Lung (tissue), 12 donors: ENCODE data around the gene C8G. TPM values are rescaled to one million over a fixed set of nuclear protein-coding genes. Genes with fewer than 3 reads are reported as not detected.

Experiments
- ATAC-seq: fragments of 200-7000 bp; cut with Tn5 transposase; one replicate; pipeline ENCODE4 v1.9.1; 2020; ENCODE audit warnings: moderate number of reproducible peaks; ENCODE audit not compliant: insufficient read depth, low FRiP score
- DNase-seq, 3 donors: peaks; one replicate each; pipeline ENCODE4 v3.0.0-alpha.2; 2013 to 2017
- H3K27ac ChIP-seq, 2 donors: one replicate each; pipeline ENCODE4 v1.5.1; 2013; ENCODE audit warnings: mild to moderate bottlenecking in 2 of 2, moderate library complexity in 2 of 2, control low read depth in 1 of 2, inconsistent platforms in 1 of 2, low read depth in 1 of 2, low read length in 1 of 2
- H3K27me3 ChIP-seq, 3 donors: one replicate each; pipeline ENCODE4 v1.5.1; 2013; ENCODE audit warnings: low read length in 2 of 3; ENCODE audit not compliant: control insufficient read depth in 3 of 3, insufficient read depth in 3 of 3
- H3K36me3 ChIP-seq, 4 donors: one replicate each; pipeline ENCODE4 v1.5.1; 2013; ENCODE audit warnings: low read length in 4 of 4, mild to moderate bottlenecking in 1 of 4, moderate library complexity in 1 of 4; ENCODE audit not compliant: control insufficient read depth in 4 of 4, insufficient read depth in 4 of 4
- H3K4me1 ChIP-seq, 5 donors: one replicate each; pipeline ENCODE4 v1.5.1; 2013; ENCODE audit warnings: low read length in 5 of 5, mild to moderate bottlenecking in 2 of 5, moderate library complexity in 1 of 5; ENCODE audit not compliant: control insufficient read depth in 5 of 5, insufficient read depth in 5 of 5
- H3K4me3 ChIP-seq: one replicate; pipeline ENCODE4 v1.5.1; 2013; ENCODE audit warnings: mild to moderate bottlenecking, control low read depth, moderate library complexity
- H3K9ac ChIP-seq, 2 donors: one replicate each; pipeline ENCODE4 v1.5.1; 2013; ENCODE audit warnings: low read length in 2 of 2, control low read depth in 1 of 2; ENCODE audit not compliant: insufficient read depth in 1 of 2
- H3K9me3 ChIP-seq, 4 donors: one replicate each; pipeline ENCODE4 v1.5.1; 2013; ENCODE audit warnings: low read length in 3 of 4, mild to moderate bottlenecking in 1 of 4, moderate library complexity in 1 of 4; ENCODE audit not compliant: control insufficient read depth in 4 of 4, insufficient read depth in 3 of 4
- CTCF ChIP-seq: IDR thresholded peaks from 2 replicates; pipeline ENCODE4 v1.5.1; 2012; ENCODE audit warnings: mild to moderate bottlenecking; ENCODE audit errors: control extremely low read depth, extremely low read depth
- WGBS, 2 donors: extraction: QIAGEN DNeasy Blood & Tissue Kit; methylation state at CpG; one replicate each; pipeline ENCODE4 v1.1.7; 2013; 5-methylcytosine and 5-hydroxymethylcytosine counted together
- polyA plus RNA-seq, 2 donors: library from polyadenylated mRNA; stranded (reverse); fragments of 200-250 nt; gene quantifications; one replicate each; pipeline ENCODE4 v1.2.1, GENCODE V29; 2013
- total RNA-seq, 2 donors: library from RNA; depleted of rRNA in 1 of 2; stranded (reverse); fragments of >200 nt in 1 of 2; gene quantifications; one replicate each; pipeline ENCODE4 v1.2.1, GENCODE V29; 2014 to 2021
- donor health status: control.
- donor health status: control.
- donor health status: Bipolar disorder and iron deficiency.
- donor health status: healthy.
- donor health status: DM: yes; HTN: yes; CAD: no.

Gene C8G
- total and polyA plus RNA-seq, 4 donors, result 0.90 to 2.1 (median 1.4) TPM; not detected in 1

- Histone ChIP-seq H3K4me3 (no peak overlapping the region), H3K27ac (peak overlapping the region in 1 of 2 donors; percentile 22)
Observed at GRCh38 chr9:136952321-136952850, 7.3 kb downstream of the C8G start.

DNA sequence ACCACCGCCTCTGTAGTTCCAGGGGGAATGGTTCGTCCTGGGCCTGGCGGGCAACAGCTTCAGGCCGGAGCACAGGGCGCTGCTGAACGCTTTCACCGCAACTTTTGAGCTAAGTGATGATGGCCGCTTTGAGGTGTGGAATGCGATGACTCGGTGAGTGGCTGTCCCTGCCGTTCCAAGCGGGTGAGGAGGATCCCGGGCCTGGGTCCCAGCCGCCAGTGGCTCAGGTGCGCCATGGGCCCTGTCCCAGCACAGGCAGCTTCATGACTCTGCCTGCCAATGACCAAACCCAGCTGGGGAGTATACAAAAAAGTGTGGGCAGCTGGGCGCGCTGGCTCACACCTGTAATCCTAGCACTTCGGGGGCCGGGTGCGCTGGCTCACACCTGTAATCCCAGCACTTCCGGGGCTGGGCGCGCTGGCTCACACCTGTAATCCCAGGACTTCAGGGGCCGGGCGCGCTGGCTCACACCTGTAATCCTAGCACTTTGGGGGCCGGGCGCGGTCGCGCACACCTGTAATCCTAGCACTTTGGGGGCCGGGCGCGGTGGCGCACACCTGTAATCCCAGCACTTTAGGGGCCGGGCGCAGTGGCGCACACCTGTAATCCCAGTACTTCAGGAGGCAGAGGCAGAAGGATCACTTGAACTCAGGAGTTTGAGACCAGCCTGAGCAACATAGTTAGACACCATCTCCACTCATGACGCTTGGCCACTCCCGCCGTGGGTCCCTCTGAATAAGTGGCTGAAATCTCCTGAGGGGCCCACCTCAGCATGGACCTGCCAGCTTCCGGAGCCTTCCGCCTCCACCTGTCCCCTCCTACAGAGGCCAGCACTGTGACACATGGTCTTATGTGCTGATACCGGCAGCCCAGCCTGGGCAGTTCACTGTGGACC is 8.1 kb downstream of the C8G start:
- Histone ChIP-seq H3K9me3 (no peaks in the 10 kb centered on the region), H3K4me3 (no peak overlapping the region), H3K27ac (no peak overlapping the region), H3K9ac (no peak overlapping the region), H3K27me3 (no peaks in the 10 kb centered on the region), H3K4me1 (peaks cover 0 to 13% (median 4%) of the 10 kb centered on the region in 5 donors), H3K36me3 (no peaks in the 10 kb centered on the region)
- ATAC-seq (no peak), DNase-seq (no peak)
- no peak for TF ChIP-seq CTCF
- 87 to 92% methylated on average over 35 to 44 of the region's 44 CpGs for WGBS, 2 donors

More at GRCh38 chr9:136952321-136952850, 7.3 kb downstream of the C8G start:
- ATAC-seq (no peak), DNase-seq (peak; percentile 38 to 57 (median 39))
- Histone ChIP-seq H3K9me3 (no peaks in the 10 kb centered on the region), H3K4me1 (peaks cover 0 to 13% (median 6%) of the 10 kb centered on the region in 5 donors), H3K27me3 (no peaks in the 10 kb centered on the region), H3K36me3 (no peaks in the 10 kb centered on the region), H3K9ac (no peak overlapping the region)
- WGBS, 2 donors, result 76 to 82% methylated on average over 14 to 15 of the region's 15 CpGs
- TF ChIP-seq CTCF, result no peak

DNA sequence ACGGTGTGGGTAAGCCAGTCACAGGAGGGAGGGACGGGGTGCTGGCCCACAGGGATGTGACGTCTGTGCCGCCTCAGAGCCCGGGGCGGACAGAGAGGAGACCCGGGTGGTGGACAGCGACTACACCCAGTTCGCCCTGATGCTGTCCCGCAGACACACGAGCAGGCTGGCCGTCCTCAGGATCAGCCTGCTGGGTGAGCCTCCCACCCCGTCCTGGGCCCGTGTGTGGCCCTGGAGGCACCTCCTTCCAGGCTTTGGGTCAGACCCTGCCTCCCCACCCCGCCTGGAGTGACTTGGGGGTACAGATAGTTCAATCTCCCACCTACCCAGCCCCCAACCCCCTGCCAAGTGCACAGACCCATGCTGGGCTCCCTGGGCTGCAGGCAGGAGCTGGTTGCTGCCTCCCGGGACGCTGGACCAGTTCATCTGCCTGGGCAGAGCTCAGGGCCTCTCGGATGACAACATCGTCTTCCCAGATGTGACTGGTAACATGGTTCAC is 8.8 kb downstream of the C8G start:
- no peak for TF ChIP-seq CTCF
- H3K27me3 ChIP-seq, result no peaks in the 10 kb centered on the region
- DNase-seq (no peak), ATAC-seq (no peak)
- 87 to 91% methylated on average over 19 of the region's 19 CpGs for WGBS, 2 donors
- no peaks in the 10 kb centered on the region for H3K36me3 ChIP-seq
- H3K27ac ChIP-seq, result no peak overlapping the region
- no peak overlapping the region for H3K4me3 ChIP-seq
- H3K9me3 ChIP-seq, result no peaks in the 10 kb centered on the region
- H3K9ac ChIP-seq, result no peak overlapping the region
- H3K4me1 ChIP-seq, result peaks cover 0 to 13% (median 4%) of the 10 kb centered on the region in 5 donors
